GM12875 (cell line): ENCODE results near the gene FFAR3.

Source experiments
- H3K4me3 ChIP-seq: one replicate; pipeline ENCODE4 v1.5.1; 2011; ENCODE audit warnings: low read depth, low read length, control low read depth
- CTCF ChIP-seq: IDR thresholded peaks from 2 replicates; pipeline ENCODE4 v1.5.1; 2011; ENCODE audit warnings: low read depth, mild to moderate bottlenecking, control low read depth, inconsistent platforms, low read length, moderate library complexity, borderline replicate concordance; ENCODE audit not compliant: insufficient read depth

Gene FFAR3

GRCh38 chr19:35357867-35358573 lies at the start of gene FFAR3:
TSS of gene FFAR3 (plus strand) at chr19:35358460. CDS start at chr19:35358891, 431 bp downstream.
- no peak within 1 kb of the TSS for H3K4me3 ChIP-seq
- TF ChIP-seq CTCF, result no peak

- H3K4me3 ChIP-seq, result no peak overlapping the region
- TF ChIP-seq CTCF, result no peak
Observed at GRCh38 chr19:35308910-35309309, 49.4 kb upstream of the FFAR3 start.

- H3K4me3 ChIP-seq, result no peak overlapping the region
- TF ChIP-seq CTCF, result no peak
Observed at GRCh38 chr19:35309481-35310279, 48.6 kb upstream of the FFAR3 start.

- TF ChIP-seq CTCF, result no peak
Observed at GRCh38 chr19:35310331-35310730, 47.9 kb upstream of the FFAR3 start.

DNA sequence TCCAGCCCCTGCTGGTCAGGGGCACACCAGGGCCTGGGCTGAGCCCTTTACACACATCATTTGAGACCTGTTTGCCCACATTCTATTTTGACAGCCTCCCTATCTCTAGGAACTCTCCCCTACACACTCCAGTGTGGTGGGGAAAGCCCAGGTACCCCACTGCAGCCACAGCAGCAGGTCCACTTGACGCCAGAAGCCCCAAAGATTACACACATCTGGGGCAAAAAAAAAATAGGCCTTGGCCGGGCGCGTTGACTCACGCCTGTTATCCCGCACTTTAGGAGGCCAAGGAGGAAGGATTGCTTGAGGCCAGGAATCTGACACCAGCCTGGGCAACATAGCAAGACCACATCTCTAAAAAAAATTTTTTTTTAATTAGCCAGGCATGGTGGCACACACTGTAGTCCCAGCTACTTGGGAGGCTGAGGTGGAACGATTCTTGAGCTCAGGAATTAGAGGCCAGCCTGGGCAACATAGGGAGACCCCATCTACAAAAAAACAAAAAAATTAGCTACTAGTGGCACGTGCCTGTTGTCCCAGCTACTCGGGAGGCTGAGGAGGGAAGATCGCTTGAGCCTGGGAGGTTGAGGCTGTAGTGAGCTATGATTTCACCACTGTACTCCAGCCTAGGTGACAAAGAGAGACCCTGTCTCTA lies 47.3 kb upstream of the FFAR3 start:
- H3K4me3 ChIP-seq, result no peak overlapping the region
- TF ChIP-seq CTCF, result no peak

More at GRCh38 chr19:35310331-35310730, 47.9 kb upstream of the FFAR3 start:
- H3K4me3 ChIP-seq, result no peak overlapping the region

DNA sequence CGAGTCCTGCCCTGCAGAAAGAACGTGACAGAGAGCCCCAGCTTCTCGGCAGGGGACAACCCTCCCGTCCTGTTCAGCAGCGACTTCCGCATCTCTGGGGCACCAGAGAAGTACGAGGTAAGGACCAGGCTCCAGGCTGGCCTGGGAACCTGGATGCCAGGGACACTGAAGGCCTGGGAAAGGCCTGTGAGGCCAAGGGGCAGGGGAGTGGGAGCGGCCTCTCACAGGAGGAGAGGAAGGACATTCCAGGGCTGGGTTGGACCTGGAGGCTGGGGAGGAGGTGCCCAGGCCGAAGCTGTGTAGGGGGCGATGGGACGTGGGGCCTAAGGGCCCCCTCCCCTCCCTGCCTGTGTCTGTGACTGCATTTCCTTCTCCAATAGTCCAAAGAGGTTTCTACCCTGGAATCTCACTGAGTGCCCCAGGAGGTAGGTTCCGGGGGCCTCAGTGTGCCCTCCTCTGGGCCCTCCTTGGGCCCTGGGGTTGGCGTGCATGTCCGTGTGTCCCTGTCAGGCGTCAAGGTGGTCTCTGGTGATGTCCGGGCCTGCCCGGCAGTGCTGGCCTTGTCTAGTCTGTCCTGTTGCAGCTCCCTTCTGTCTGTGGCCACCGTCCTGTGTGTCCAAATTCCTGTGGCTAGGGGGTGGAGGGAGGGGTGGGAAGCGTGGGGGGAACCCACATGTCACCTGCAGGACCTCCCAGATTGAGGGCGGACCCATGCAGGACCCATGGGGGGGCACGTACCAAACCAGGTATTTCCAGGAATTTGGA lies 46.2 kb upstream of the FFAR3 start:
- no peak for TF ChIP-seq CTCF
- H3K4me3 ChIP-seq, result no peak overlapping the region
